SK-N-SH (cell line): Measurements from ENCODE around the gene NFASC.

Experiments used
- CHD2 ChIP-seq: fragments of 150-350 bp; IDR thresholded peaks from 2 replicates; pipeline ENCODE4 v1.6.1; 2018; ENCODE audit warnings: low read length; ENCODE audit not compliant: partially characterized antibody
- EP300 ChIP-seq, 2 experiments: IDR thresholded peaks; 2 replicates each; pipeline versions ENCODE4 v1.4.0 to v1.6.1; 2012; ENCODE audit warnings: borderline replicate concordance in 1 of 2, low read depth in 1 of 2, low read length in 1 of 2
- FOXJ3 ChIP-seq: sonication (generic); formaldehyde crosslinking; IDR thresholded peaks from 2 replicates; pipeline ENCODE4 v1.5.1; 2020; ENCODE audit warnings: mild to moderate bottlenecking, missing genetic modification reagents
- FOXM1 ChIP-seq: IDR thresholded peaks from 2 replicates; pipeline ENCODE4 v1.4.0; 2012; ENCODE audit warnings: low read depth, mild to moderate bottlenecking
- JUND ChIP-seq: IDR thresholded peaks from 2 replicates; pipeline ENCODE4 v1.4.0; 2012
- POLR2AphosphoS5 ChIP-seq: IDR thresholded peaks from 2 replicates; pipeline ENCODE4 v1.6.1; 2012; ENCODE audit warnings: low read depth, low read length
- RCOR1 ChIP-seq: fragments of 150-350 bp; IDR thresholded peaks from 2 replicates; pipeline ENCODE4 v1.6.1; 2017; ENCODE audit warnings: antibody characterized with exemption, low read length
- YY1 ChIP-seq: IDR thresholded peaks from 2 replicates; pipeline ENCODE4 v1.4.0; 2012; ENCODE audit warnings: low read depth, mild to moderate bottlenecking
- TF ChIP-seq, protein P1 (sequence below): fragments of 200-600 bp; sonication (generic); IDR thresholded peaks from 2 replicates; pipeline ENCODE4 v1.6.1; 2017; ENCODE audit warnings: antibody characterized with exemption, mild to moderate bottlenecking, moderate library complexity
- TF ChIP-seq, protein P2 (sequence below): IDR thresholded peaks from 2 replicates; pipeline ENCODE4 v1.6.1; 2012; ENCODE audit warnings: mild to moderate bottlenecking, low read depth, low read length, moderate library complexity
- TF ChIP-seq, protein P3 (sequence below): fragments of 150-350 bp; IDR thresholded peaks from 2 replicates; pipeline ENCODE4 v1.6.1; 2017; ENCODE audit warnings: antibody characterized with exemption, low read length, low read depth, borderline replicate concordance

DNA sequence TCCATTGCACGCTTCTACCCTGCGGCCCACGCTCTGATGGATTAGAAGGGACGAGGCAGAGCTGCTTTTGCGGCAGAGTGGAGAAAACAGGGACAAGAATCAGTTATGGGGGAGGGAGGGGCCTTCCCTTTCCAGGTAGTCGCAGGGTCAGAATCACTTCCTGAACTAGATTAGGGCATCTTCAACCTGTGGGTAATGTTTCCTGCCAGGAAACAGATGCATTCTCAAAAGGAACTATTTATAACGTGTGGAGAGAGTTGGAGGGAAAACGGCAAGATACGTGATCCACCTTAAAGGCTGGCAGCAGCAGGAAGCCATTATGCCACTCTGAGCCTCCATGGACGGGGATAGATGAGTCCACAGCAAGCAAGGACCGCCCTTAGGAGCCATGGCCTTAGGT is 112.5 kb downstream of the NFASC start:
- TF ChIP-seq CHD2 (no peak), YY1 (no peak), EP300 (IDR thresholded peaks at IDR 0.05; ENCODE audit: borderline replicate concordance in 1 of 2, low read depth in 1 of 2, low read length in 1 of 2) (no peak), FOXJ3 (CRISPR knock-in tag) (no peak), JUND (no peak), FOXM1 (no peak), RCOR1 (no peak), POLR2AphosphoS5 (no peak)
- TF ChIP-seq, protein P1, sequence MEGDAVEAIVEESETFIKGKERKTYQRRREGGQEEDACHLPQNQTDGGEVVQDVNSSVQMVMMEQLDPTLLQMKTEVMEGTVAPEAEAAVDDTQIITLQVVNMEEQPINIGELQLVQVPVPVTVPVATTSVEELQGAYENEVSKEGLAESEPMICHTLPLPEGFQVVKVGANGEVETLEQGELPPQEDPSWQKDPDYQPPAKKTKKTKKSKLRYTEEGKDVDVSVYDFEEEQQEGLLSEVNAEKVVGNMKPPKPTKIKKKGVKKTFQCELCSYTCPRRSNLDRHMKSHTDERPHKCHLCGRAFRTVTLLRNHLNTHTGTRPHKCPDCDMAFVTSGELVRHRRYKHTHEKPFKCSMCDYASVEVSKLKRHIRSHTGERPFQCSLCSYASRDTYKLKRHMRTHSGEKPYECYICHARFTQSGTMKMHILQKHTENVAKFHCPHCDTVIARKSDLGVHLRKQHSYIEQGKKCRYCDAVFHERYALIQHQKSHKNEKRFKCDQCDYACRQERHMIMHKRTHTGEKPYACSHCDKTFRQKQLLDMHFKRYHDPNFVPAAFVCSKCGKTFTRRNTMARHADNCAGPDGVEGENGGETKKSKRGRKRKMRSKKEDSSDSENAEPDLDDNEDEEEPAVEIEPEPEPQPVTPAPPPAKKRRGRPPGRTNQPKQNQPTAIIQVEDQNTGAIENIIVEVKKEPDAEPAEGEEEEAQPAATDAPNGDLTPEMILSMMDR: no peak
- TF ChIP-seq, protein P2, sequence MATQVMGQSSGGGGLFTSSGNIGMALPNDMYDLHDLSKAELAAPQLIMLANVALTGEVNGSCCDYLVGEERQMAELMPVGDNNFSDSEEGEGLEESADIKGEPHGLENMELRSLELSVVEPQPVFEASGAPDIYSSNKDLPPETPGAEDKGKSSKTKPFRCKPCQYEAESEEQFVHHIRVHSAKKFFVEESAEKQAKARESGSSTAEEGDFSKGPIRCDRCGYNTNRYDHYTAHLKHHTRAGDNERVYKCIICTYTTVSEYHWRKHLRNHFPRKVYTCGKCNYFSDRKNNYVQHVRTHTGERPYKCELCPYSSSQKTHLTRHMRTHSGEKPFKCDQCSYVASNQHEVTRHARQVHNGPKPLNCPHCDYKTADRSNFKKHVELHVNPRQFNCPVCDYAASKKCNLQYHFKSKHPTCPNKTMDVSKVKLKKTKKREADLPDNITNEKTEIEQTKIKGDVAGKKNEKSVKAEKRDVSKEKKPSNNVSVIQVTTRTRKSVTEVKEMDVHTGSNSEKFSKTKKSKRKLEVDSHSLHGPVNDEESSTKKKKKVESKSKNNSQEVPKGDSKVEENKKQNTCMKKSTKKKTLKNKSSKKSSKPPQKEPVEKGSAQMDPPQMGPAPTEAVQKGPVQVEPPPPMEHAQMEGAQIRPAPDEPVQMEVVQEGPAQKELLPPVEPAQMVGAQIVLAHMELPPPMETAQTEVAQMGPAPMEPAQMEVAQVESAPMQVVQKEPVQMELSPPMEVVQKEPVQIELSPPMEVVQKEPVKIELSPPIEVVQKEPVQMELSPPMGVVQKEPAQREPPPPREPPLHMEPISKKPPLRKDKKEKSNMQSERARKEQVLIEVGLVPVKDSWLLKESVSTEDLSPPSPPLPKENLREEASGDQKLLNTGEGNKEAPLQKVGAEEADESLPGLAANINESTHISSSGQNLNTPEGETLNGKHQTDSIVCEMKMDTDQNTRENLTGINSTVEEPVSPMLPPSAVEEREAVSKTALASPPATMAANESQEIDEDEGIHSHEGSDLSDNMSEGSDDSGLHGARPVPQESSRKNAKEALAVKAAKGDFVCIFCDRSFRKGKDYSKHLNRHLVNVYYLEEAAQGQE: no peak
- TF ChIP-seq, protein P3, sequence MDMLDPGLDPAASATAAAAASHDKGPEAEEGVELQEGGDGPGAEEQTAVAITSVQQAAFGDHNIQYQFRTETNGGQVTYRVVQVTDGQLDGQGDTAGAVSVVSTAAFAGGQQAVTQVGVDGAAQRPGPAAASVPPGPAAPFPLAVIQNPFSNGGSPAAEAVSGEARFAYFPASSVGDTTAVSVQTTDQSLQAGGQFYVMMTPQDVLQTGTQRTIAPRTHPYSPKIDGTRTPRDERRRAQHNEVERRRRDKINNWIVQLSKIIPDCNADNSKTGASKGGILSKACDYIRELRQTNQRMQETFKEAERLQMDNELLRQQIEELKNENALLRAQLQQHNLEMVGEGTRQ: no peak
